Measurements from ENCODE around the gene TTLL5.
"Not testable (repeated sequence)": the region's sequence is repeated elsewhere in the genome, so short reads cannot be mapped to it uniquely, and the experiment has no call there.

TTLL5 gene

GRCh38 chr14:75835156-75835725 is 174.2 kb downstream of the TTLL5 start:
- DNase-seq (ENCODE audit: low spot score) = no peak

GRCh38 chr14:75835737-75836136 is 174.7 kb downstream of the TTLL5 start:
- DNase-seq (ENCODE audit: low spot score) = no peak

- no peak for DNase-seq (ENCODE audit: low spot score)
Measured at GRCh38 chr14:75837151-75837787, 176.2 kb downstream of the TTLL5 start.

GRCh38 chr14:75840911-75841310 is 179.9 kb downstream of the TTLL5 start:
- no peak for DNase-seq (ENCODE audit: low spot score)

- DNase-seq (ENCODE audit: low spot score) = no peak
Measured at GRCh38 chr14:75842551-75842950, 181.5 kb downstream of the TTLL5 start.

- DNase-seq (ENCODE audit: low spot score) = no peak
Measured at GRCh38 chr14:75844486-75844885, 183.4 kb downstream of the TTLL5 start.

- no peak for DNase-seq (ENCODE audit: low spot score)
Measured at GRCh38 chr14:75845136-75845804, 184.2 kb downstream of the TTLL5 start.

- not testable (repeated sequence) for DNase-seq (ENCODE audit: low spot score)
Measured at GRCh38 chr14:75846694-75847093, 185.6 kb downstream of the TTLL5 start.

GRCh38 chr14:75847584-75847983 is 186.5 kb downstream of the TTLL5 start:
- DNase-seq (ENCODE audit: low spot score) = no peak

- no peak for DNase-seq (ENCODE audit: low spot score)
Measured at GRCh38 chr14:75848167-75848913, 187.3 kb downstream of the TTLL5 start.

- no peak for DNase-seq (ENCODE audit: low spot score)
Measured at GRCh38 chr14:75849300-75849895, 188.4 kb downstream of the TTLL5 start.

- DNase-seq (ENCODE audit: low spot score) = no peak
Measured at GRCh38 chr14:75851574-75851866, 190.5 kb downstream of the TTLL5 start.

GRCh38 chr14:75854111-75854799 is 193.2 kb downstream of the TTLL5 start:
- no peak for DNase-seq (ENCODE audit: low spot score)

GRCh38 chr14:75857199-75857598 is 196.2 kb downstream of the TTLL5 start:
- DNase-seq (ENCODE audit: low spot score) = no peak

GRCh38 chr14:75858362-75858761 is 197.3 kb downstream of the TTLL5 start:
- no peak for DNase-seq (ENCODE audit: low spot score)

- no peak for DNase-seq (ENCODE audit: low spot score)
Measured at GRCh38 chr14:75859746-75860145, 198.7 kb downstream of the TTLL5 start.

GRCh38 chr14:75860561-75861160 is 199.6 kb downstream of the TTLL5 start:
- no peak for DNase-seq (ENCODE audit: low spot score)

GRCh38 chr14:75861161-75861621 is 200.1 kb downstream of the TTLL5 start:
- peak; percentile 38 for DNase-seq (ENCODE audit: low spot score)

GRCh38 chr14:75863221-75863620 is 202.2 kb downstream of the TTLL5 start:
- DNase-seq (ENCODE audit: low spot score) = no peak

- peak; percentile 20 for DNase-seq (ENCODE audit: low spot score)
Measured at GRCh38 chr14:75864352-75864751, 203.3 kb downstream of the TTLL5 start.

- no peak for DNase-seq (ENCODE audit: low spot score)
Measured at GRCh38 chr14:75865531-75865930, 204.5 kb downstream of the TTLL5 start.

Measured in AG08395 (cell line).